Natural killer cell treated with Interleukin-12 subunit alpha and Interleukin-12 subunit beta and Interleukin-15 and Interleukin-18, amount 100 ng/mL, for 72 hours (primary cell): ENCODE measurements around the gene PDK4. TPM values are rescaled to one million over a fixed set of nuclear protein-coding genes. Genes with fewer than 3 reads are reported as not detected.
A peak's percentile ranks its signal among the peaks of the same experiment; 100 is the strongest.

Experiments
- ATAC-seq, 2 donors: fragments of 150-1000 bp; cut with Tn5 transposase in 1 of 2; sonication (Bioruptor Pico), chemical (Tn5 transposase) in 1 of 2; 2 replicates each; pipeline ENCODE4 v1.10.0; 2021
- DNase-seq: peaks from one replicate; pipeline ENCODE4 v3.0.0; 2022; ENCODE audit warnings: low spot score
- H3K27ac Mint-ChIP-seq, 2 donors: 1 replicate in 1 of 2; 2 replicates in 1 of 2; pipeline ENCODE4 v1.8.0; 2022; ENCODE audit warnings: mixed read lengths in 2 of 2, mild to moderate bottlenecking in 1 of 2, moderate library complexity in 1 of 2
- H3K27me3 Mint-ChIP-seq, 2 donors: 1 replicate in 1 of 2; 2 replicates in 1 of 2; pipeline ENCODE4 v1.8.0; 2022; ENCODE audit warnings: mixed read lengths in 2 of 2
- H3K36me3 Mint-ChIP-seq: one replicate; pipeline ENCODE4 v1.8.0; 2022; ENCODE audit warnings: mixed read lengths
- H3K4me1 Mint-ChIP-seq, 2 donors: 1 replicate in 1 of 2; 2 replicates in 1 of 2; pipeline ENCODE4 v1.8.0; 2022; ENCODE audit warnings: low read depth in 2 of 2, mixed read lengths in 2 of 2, mild to moderate bottlenecking in 1 of 2
- H3K4me3 Mint-ChIP-seq: one replicate; pipeline ENCODE4 v1.8.0; 2022; ENCODE audit warnings: mixed read lengths
- H3K9me3 Mint-ChIP-seq: 2 replicates; pipeline ENCODE4 v1.8.0; 2022; ENCODE audit warnings: mixed read lengths
- total RNA-seq, 2 donors: library from RNA; stranded (reverse); gene quantifications; one replicate each; pipeline ENCODE4 v1.2.3, GENCODE V29; 2022

The PDK4 gene
- under 1 TPM in 1 of 2 donors, not detected in 1; 0.33 TPM for total RNA-seq

DNA sequence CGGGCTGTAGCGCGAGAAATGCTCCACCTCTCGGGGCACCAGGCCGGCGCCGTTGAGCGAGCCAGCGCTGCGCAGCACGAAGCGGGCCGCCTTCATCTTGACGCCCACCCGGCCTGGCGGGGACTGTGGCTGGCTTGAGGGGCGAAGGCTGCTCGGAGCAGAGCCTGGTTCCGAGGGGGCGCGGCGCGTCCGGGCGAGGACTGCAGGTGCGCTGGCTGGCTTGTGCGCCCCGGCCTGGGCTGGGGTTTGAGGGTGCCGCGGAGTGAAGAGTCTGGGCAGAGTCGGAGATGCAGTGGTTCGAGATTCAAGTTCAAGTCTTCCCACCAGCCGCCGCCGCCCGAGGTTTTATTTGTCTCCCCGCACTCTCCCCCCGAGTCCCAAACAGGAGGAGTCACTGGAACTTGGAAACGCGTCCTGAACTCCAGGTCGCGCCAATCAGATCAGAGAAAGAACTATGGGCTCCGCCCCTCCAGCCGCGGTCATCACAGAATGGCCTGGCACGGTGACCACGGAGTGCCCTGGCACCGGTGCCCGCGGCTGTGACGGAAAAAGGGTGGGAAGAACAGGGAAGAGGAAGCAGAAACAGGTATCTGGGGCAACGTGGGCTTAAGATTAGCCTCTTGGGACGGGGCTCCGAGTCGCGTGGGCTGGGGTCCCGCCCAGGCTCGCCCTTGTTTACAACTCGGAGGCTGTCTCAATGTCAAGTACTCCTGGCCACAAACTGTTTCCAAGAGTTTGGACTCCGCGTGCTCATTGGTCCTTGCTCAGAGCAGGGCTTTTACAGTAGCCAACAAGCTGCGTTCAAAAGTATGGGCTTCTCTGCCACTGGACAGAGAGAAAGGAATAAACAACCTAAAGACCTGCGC lies at the start of gene PDK4:
TSS of gene PDK4 (minus strand) at position 319 of the 866 bp plus-strand sequence. CDS start at position 96, 223 bp downstream.
- peak within 1 kb of the TSS in 1 of 2 donors; percentile 52 for H3K27ac Mint-ChIP-seq
- peak within 1 kb of the TSS; percentile 76 for H3K4me3 Mint-ChIP-seq
- H3K27me3 Mint-ChIP-seq, result peaks cover 4 to 15% of the 10 kb centered on the region in 2 donors
- no peaks in the 10 kb centered on the region for H3K9me3 Mint-ChIP-seq
- peaks cover 6% of the 10 kb centered on the region for H3K36me3 Mint-ChIP-seq
- DNase-seq (peak; percentile 63), ATAC-seq (peak; percentile 70 to 87)
- peaks cover 6 to 10% of the 10 kb centered on the region in 2 donors for H3K4me1 Mint-ChIP-seq

DNA sequence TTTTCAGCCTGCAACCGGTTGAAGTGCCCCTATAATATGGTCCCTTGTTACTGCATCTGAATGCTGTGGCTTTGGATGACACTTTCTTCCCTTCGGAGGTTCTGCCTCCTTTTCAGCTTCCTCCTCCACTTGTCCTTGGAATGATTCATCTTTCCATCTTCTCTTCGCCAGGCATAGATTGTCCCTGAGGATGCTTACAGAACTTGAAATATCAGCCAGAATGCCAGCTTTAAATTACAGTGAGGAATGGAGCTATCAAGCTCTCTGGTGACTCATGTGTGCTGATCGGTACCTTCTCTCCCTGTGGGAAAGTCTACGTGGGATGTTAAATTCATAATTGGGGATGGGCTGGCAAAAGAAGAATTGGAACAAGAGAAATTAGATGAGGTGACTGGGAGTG lies 45.9 kb upstream of the PDK4 start:
- H3K4me1 Mint-ChIP-seq, result no peaks in the 10 kb centered on the region

GRCh38 chr7:95636140-95636940 lies 40.0 kb upstream of the PDK4 start:
- no peak for DNase-seq
- H3K27me3 Mint-ChIP-seq, result no peaks in the 10 kb centered on the region
- H3K27ac Mint-ChIP-seq, result peak overlapping the region; percentile 24 to 88
- no peak for ATAC-seq
- H3K4me3 Mint-ChIP-seq, result no peak overlapping the region
- H3K4me1 Mint-ChIP-seq, result peaks cover 8 to 12% of the 10 kb centered on the region in 2 donors
- no peaks in the 10 kb centered on the region for H3K9me3 Mint-ChIP-seq
- H3K36me3 Mint-ChIP-seq, result no peaks in the 10 kb centered on the region

More for the DNA sequence above, 45.9 kb upstream of the PDK4 start:
- no peak overlapping the region for H3K27ac Mint-ChIP-seq
- ATAC-seq, result no peak
- H3K27me3 Mint-ChIP-seq, result peaks cover 0 to 2% of the 10 kb centered on the region in 2 donors
- no peaks in the 10 kb centered on the region for H3K9me3 Mint-ChIP-seq
- H3K36me3 Mint-ChIP-seq, result no peaks in the 10 kb centered on the region
- H3K4me3 Mint-ChIP-seq, result no peak overlapping the region
- DNase-seq, result no peak

DNA sequence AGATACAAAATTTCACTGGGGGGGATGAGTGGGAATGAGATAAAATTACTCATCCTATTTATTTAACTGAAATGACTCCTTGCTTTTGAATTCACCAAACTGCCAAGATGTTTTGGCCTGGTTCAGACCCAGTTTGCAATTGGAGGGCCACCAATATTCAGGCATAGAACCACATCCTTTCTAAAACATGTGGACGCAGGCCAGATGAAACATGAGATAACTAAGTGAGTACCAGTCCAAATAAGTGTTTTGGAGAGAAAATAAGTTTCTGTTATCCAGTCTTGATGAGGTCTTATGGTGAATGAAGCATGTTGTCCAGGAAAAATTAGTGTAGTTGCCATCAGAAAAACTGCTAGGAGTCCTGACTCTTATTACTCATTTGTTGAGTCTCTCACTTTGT lies 36.3 kb upstream of the PDK4 start:
- Mint-ChIP-seq H3K9me3 (peaks cover 2% of the 10 kb centered on the region), H3K4me1 (peaks cover 8 to 22% of the 10 kb centered on the region in 2 donors), H3K36me3 (no peaks in the 10 kb centered on the region), H3K4me3 (no peak overlapping the region), H3K27ac (peak overlapping the region in 1 of 2 donors; percentile 36), H3K27me3 (no peaks in the 10 kb centered on the region)
- DNase-seq (no peak), ATAC-seq (no peak)

GRCh38 chr7:95631527-95631926 lies 35.2 kb upstream of the PDK4 start:
- peaks cover 2% of the 10 kb centered on the region for H3K9me3 Mint-ChIP-seq
- no peak for DNase-seq
- H3K4me3 Mint-ChIP-seq, result no peak overlapping the region
- peak in 1 of 2 donors; percentile 78 for ATAC-seq
- peak overlapping the region in 1 of 2 donors; percentile 36 for H3K27ac Mint-ChIP-seq
- H3K27me3 Mint-ChIP-seq, result no peaks in the 10 kb centered on the region
- H3K36me3 Mint-ChIP-seq, result no peaks in the 10 kb centered on the region
- peaks cover 6 to 19% of the 10 kb centered on the region in 2 donors for H3K4me1 Mint-ChIP-seq

DNA sequence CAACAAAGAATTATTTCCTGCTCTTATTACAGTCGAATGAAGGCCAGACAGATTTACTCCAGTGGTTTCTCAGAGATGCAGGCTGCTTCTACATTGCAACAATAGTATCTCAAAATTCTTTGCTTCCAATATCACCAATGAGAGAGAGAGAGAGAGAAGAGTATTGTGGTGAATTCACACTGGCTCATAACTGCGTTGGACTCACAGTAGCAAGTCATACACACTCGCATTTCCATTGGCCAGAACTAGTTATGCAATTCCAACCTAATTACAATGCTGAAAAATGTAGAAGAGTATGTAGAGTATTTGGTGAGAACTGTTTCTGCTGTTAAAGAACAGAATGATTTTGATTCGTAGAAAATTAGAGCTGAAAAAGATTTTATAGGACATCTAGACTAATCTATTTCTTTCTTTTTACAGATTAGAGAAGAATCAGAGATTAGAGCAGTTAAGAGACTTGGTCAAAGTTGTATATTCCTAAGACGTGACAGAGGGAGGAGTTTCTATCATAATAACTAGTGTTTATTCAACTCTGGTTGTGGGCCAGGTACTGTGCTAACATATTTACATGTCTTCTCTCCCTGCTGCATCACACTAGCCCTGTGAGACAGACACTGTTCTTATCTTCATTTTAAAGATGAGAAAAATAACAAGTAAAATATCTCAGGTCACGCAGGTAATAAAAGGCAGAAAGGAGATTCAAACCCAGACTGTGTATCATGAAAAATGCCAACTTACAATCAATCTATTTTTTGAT lies 34.6 kb upstream of the PDK4 start:
- H3K27ac Mint-ChIP-seq, result peak overlapping the region in 1 of 2 donors; percentile 36
- H3K4me1 Mint-ChIP-seq, result peaks cover 0 to 13% of the 10 kb centered on the region in 2 donors
- no peak for ATAC-seq
- DNase-seq, result no peak
- no peak overlapping the region for H3K4me3 Mint-ChIP-seq
- peaks cover 2% of the 10 kb centered on the region for H3K9me3 Mint-ChIP-seq
- H3K36me3 Mint-ChIP-seq, result no peaks in the 10 kb centered on the region
- no peaks in the 10 kb centered on the region for H3K27me3 Mint-ChIP-seq

- no peaks in the 10 kb centered on the region for H3K36me3 Mint-ChIP-seq
- H3K27ac Mint-ChIP-seq, result no peak overlapping the region
- H3K27me3 Mint-ChIP-seq, result no peaks in the 10 kb centered on the region
Measured at GRCh38 chr7:95628831-95629439, 32.6 kb upstream of the PDK4 start.

DNA sequence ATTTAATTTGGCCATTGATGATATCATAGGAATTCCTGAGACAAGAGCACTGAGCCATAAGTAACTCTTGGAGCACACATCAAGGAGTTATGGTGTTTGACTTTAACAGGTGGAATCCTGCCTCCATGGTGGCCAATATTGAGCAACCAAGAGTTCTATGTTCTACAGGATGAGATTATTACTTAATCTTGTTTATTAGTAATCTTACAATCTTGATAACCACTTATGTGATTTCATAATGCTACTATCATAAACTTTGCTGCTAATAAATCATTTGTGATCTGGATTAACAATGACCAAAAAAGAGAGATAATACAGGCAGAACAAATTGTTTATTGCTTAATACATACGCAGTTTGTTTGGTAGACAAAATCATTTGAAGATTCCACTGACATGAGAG lies 27.5 kb upstream of the PDK4 start:
- Mint-ChIP-seq H3K27me3 (peaks cover 2 to 6% of the 10 kb centered on the region in 2 donors), H3K27ac (no peak overlapping the region), H3K4me3 (no peak overlapping the region), H3K36me3 (no peaks in the 10 kb centered on the region), H3K4me1 (peaks cover 0 to 6% of the 10 kb centered on the region in 2 donors), H3K9me3 (peaks cover 2% of the 10 kb centered on the region)
- ATAC-seq (no peak), DNase-seq (no peak)

More at GRCh38 chr7:95628831-95629439, 32.6 kb upstream of the PDK4 start:
- no peak for ATAC-seq
- DNase-seq, result no peak
- peaks cover 0 to 13% of the 10 kb centered on the region in 2 donors for H3K4me1 Mint-ChIP-seq
- H3K9me3 Mint-ChIP-seq, result peaks cover 2% of the 10 kb centered on the region
- no peak overlapping the region for H3K4me3 Mint-ChIP-seq

DNA sequence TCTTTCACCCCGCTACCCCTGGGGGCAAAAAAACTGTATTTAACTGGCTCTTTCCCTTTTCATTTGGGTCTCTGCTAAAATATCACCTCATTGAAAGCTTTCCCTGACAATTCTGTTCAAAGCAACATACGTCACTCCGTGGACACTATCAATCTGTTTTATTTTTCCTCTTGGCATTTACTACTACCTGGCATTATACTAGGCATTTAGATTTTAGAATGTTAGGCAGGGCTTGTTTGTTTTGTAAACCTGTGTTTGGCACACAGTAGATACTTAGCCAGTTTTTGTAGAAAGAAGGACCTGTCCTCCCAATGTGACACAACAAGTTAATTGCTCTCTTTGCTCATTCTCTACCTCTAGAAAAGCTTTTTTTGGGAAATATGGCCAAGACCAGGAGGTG lies 26.5 kb upstream of the PDK4 start:
- Mint-ChIP-seq H3K36me3 (no peaks in the 10 kb centered on the region), H3K4me3 (no peak overlapping the region), H3K27ac (no peak overlapping the region), H3K27me3 (peaks cover 2 to 6% of the 10 kb centered on the region in 2 donors), H3K4me1 (peaks cover 0 to 6% of the 10 kb centered on the region in 2 donors), H3K9me3 (no peaks in the 10 kb centered on the region)
- ATAC-seq (no peak), DNase-seq (no peak)

GRCh38 chr7:95622001-95622549 lies 25.8 kb upstream of the PDK4 start:
- Mint-ChIP-seq H3K36me3 (no peaks in the 10 kb centered on the region), H3K27ac (no peak overlapping the region)

GRCh38 chr7:95621404-95621803 lies 25.1 kb upstream of the PDK4 start:
- no peaks in the 10 kb centered on the region for H3K9me3 Mint-ChIP-seq
- DNase-seq (no peak), ATAC-seq (no peak)
- peaks cover 2 to 6% of the 10 kb centered on the region in 2 donors for H3K27me3 Mint-ChIP-seq
- H3K4me3 Mint-ChIP-seq, result no peak overlapping the region
- H3K4me1 Mint-ChIP-seq, result peaks cover 0 to 6% of the 10 kb centered on the region in 2 donors
- H3K27ac Mint-ChIP-seq, result no peak overlapping the region
- H3K36me3 Mint-ChIP-seq, result no peaks in the 10 kb centered on the region

More at GRCh38 chr7:95622001-95622549, 25.8 kb upstream of the PDK4 start:
- no peaks in the 10 kb centered on the region for H3K9me3 Mint-ChIP-seq
- DNase-seq, result no peak
- H3K27me3 Mint-ChIP-seq, result peaks cover 2 to 6% of the 10 kb centered on the region in 2 donors
- no peak for ATAC-seq
- no peak overlapping the region for H3K4me3 Mint-ChIP-seq
- peaks cover 0 to 6% of the 10 kb centered on the region in 2 donors for H3K4me1 Mint-ChIP-seq

- no peaks in the 10 kb centered on the region for H3K9me3 Mint-ChIP-seq
- DNase-seq (no peak), ATAC-seq (no peak)
- H3K27me3 Mint-ChIP-seq, result peaks cover 2 to 6% of the 10 kb centered on the region in 2 donors
- peaks cover 0 to 6% of the 10 kb centered on the region in 2 donors for H3K4me1 Mint-ChIP-seq
- peaks cover 6% of the 10 kb centered on the region for H3K36me3 Mint-ChIP-seq
- H3K4me3 Mint-ChIP-seq, result no peak overlapping the region
- no peak overlapping the region for H3K27ac Mint-ChIP-seq
Measured at GRCh38 chr7:95620631-95621030, 24.3 kb upstream of the PDK4 start.
